ENCODE results near the gene ZNF425.

- TF ChIP-seq REST (IDR thresholded peaks at IDR 0.05; ENCODE audit: low read depth), result no peak
- TF ChIP-seq, protein P1, sequence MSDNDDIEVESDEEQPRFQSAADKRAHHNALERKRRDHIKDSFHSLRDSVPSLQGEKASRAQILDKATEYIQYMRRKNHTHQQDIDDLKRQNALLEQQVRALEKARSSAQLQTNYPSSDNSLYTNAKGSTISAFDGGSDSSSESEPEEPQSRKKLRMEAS (IDR thresholded peaks at IDR 0.05), result no peak
- no peak for TF ChIP-seq RAD21 (IDR thresholded peaks at IDR 0.05; ENCODE audit: low read depth)
- TF ChIP-seq FOXM1 (IDR thresholded peaks at IDR 0.05; ENCODE audit: borderline replicate concordance, low read depth), result no peak
- TF ChIP-seq EGR1 (IDR thresholded peaks at IDR 0.05), result no peak
Observed at GRCh38 chr7:149070372-149071125, 55.6 kb downstream of the ZNF425 start.
